ENCODE measurements around the gene LDHD.
"Not testable (repeated sequence)": the region's sequence is repeated elsewhere in the genome, so short reads cannot be mapped to it uniquely, and the experiment has no call there.

The LDHD gene

DNA sequence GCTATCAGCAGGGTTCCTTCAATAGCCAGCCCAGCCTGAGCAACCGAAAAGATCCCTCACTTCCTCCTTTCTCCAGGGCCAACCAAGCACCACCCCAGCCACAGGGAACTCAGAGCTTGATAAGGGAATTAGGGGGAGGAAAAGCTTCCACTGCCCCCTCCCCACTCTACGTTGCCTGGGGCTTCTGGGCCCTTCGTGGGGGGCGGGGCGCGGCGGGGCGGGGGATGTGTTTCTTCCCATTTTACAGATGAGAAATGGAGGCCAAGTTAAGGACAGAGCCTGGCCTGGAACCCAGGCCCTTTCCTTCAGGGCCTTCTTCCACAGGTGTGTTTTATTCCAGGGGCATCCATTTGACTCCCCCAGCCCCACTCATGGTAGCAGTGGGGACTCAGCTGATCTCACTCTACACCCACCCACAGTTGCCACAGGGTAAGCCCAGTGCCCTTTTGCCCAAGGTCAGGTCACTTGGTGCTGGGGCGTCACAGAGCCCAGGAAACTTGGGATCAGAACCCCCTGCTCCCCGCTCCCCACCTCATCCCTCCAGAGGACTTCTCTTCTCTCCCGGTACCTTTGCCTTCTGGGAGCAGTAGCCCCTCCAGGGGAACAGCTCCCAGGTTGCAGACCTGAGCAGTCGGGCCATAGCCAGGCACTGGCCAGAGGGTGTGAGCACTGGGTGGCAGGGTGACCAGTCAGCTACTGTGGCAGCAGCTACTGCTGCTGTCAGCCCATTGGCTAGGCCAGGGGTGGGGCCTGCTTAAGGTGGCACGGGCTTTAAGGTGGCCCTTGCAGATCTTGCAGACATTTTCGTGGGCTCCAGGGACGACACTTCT is at the start of gene LDHD:
Gene LDHD (minus strand): TSS at position 700 of the 830 bp plus-strand sequence. CDS start 60 bp downstream, at position 640.
- in situ Hi-C loops (cut with MboI; ENCODE audit: low pct_unique_long_range_greater_than_20kb, low sequenced_read_pairs), result loop anchor here (10.0 kb wide), 1 partner anchor 121 kb away; the partner anchor contains the start of gene ZNRF1
- peak; percentile 79 for DNase-seq

DNA sequence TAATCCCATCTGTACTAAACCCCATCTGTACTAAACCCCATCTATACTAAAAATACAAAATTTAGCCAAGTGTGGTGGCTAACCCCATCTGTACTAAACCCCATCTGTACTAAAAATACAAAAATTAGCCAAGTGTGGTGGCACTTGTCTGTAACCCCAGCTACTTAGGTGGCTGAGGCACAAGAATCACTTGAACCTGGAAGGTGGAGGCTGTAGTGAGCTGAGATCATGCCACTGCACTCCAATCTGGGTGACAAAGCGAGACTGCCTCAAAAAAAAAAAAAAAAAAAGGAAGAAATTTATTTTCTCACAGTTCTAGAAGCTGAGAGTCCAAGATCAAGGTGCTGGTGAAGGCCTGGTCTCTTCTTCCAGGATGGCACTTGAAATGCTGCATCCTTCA is 43.8 kb upstream of the LDHD start:
- no peak for DNase-seq
- in situ Hi-C loops (cut with MboI; ENCODE audit: low pct_unique_long_range_greater_than_20kb, low sequenced_read_pairs), result no loop called here

DNA sequence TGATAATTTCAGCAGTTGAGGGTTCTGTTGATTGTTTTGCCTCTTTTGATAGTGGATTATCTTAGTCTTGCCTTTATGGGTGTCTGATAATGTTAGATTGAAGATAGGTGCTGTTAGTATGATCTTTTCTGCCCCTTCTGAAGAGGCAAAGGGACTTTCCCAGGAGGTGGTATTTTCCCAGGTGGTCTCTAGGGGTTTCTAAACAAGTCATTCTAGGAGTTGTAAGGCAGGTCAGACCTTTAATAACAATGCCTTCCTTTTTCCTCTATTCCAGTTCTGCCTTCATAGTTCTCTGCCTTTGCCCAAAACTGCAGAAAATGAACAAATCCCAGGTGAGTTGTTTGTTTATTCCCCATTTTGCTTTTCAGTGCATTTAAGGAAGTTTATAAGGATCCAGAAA is 36.1 kb upstream of the LDHD start:
- DNase-seq, result no peak
- in situ Hi-C loops (cut with MboI; ENCODE audit: low pct_unique_long_range_greater_than_20kb, low sequenced_read_pairs), result no loop called here

- no peak for DNase-seq
- in situ Hi-C loops (cut with MboI; ENCODE audit: low pct_unique_long_range_greater_than_20kb, low sequenced_read_pairs), result no loop called here
These were observed 35.2 kb upstream of the LDHD start for GRCh38 chr16:75151798-75152197.

DNA sequence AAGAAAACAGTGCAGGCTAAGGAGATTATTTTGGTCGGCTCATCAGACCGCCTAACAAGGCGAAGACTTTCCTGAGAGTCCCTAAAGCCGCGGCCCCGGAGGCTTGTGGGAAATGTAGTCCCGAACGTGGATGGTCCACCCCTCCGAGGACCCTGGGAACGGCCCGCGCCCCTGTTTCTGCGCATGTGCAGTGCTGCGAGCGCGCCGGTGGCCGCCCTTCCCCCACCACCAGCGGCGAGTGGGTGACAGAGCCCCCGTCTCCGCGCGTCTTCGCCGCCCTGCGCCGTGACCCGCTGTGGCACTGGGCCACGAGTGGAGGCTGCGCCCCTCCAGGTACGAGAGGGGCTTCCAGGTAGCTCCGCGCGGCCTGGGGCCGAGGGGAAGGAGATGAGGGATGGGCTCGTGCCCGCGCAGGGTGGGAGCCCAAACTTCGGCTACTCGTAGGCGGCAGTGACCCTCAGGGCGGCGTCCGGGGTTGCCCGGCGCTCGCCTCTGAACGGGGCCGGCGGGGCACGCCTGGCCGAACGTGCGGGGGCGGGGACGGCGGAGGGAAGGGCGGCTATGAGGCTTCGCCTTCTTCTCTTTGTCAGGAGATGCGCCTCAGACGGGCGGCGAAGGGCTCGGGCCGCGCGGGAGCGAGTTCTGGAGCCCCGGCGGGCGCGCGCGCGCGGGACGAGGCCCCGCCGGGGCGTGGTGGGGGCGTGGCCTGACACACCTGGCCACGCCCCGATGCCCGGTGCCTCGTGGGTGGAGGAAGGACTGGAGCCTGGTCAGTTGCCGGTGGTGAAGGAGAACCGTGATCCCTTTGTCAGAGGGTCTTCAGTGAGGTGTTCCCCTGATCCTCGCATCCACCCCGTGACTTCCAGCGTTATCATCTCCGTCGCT is 32.0 kb upstream of the LDHD start, which contains the start of gene ZFP1:
Gene ZFP1 (plus strand): TSS at position 214 of the 885 bp plus-strand sequence. CDS start 4,428 bp downstream, outside the sequence.
- in situ Hi-C loops (cut with MboI; ENCODE audit: low pct_unique_long_range_greater_than_20kb, low sequenced_read_pairs), result no loop called here
- DNase-seq, result peak; percentile 93

DNA sequence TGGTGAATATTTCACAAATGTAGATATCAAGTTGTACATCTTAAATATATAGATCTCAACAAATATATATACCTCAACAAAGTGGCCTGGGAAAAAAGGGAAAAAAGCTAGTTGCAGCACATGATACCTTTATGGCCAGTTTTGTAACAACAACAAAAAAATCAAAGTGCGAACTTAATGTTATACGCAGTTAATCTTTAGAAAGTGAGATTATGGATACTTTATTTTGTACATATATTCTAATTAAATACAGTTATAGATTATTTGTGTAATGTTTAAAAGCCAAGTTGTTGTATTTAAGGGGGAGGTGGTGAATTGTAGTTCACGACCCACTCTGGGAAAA is 31.4 kb upstream of the LDHD start:
- no peak for DNase-seq
- in situ Hi-C loops (cut with MboI; ENCODE audit: low pct_unique_long_range_greater_than_20kb, low sequenced_read_pairs), result no loop called here

- DNase-seq, result no peak
- in situ Hi-C loops (cut with MboI; ENCODE audit: low pct_unique_long_range_greater_than_20kb, low sequenced_read_pairs), result no loop called here
These were observed 27.4 kb upstream of the LDHD start for GRCh38 chr16:75143941-75144340.

GRCh38 chr16:75139498-75139897 is 22.9 kb upstream of the LDHD start:
- DNase-seq, result no peak
- in situ Hi-C loops (cut with MboI; ENCODE audit: low pct_unique_long_range_greater_than_20kb, low sequenced_read_pairs), result no loop called here

DNA sequence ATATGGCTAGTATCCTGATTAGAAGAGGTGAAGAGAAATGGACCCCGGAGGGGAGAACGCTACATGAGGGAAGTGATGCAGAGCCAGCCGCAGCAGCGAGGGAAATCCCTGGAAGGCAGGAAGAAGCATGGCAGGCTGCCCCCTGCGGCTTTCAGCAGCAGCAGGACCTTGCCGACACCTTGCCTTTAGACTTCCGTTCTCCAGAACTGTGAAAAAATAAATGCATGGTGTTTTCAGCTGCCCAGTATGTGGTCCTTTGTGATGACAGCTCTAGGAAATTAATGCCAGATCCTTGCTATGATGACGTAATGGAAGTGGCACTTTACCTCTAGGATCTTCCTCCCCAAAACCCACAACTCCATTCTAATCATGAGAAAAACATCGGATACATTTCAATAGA is 22.1 kb upstream of the LDHD start:
- in situ Hi-C loops (cut with MboI; ENCODE audit: low pct_unique_long_range_greater_than_20kb, low sequenced_read_pairs), result no loop called here
- no peak for DNase-seq

DNA sequence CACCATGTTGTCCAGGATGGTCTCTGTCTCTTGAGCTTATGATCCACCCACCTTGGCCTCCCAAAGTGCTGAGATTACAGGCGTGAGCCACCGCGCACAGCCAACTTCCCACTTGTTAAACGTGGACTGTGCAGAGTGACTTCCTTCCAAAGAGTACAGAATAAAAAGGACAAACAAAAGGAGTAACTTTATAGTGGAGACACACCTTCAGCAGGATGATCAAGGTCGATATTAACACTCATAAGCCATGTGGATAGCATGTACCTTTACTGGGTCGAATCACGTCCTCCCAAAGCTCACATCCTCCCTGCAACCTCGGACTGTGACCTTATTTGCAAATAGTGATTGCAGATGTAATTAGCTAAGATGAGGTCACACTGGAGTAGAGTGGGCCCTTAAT is 21.7 kb upstream of the LDHD start:
- in situ Hi-C loops (cut with MboI; ENCODE audit: low pct_unique_long_range_greater_than_20kb, low sequenced_read_pairs), result no loop called here
- DNase-seq, result no peak

DNA sequence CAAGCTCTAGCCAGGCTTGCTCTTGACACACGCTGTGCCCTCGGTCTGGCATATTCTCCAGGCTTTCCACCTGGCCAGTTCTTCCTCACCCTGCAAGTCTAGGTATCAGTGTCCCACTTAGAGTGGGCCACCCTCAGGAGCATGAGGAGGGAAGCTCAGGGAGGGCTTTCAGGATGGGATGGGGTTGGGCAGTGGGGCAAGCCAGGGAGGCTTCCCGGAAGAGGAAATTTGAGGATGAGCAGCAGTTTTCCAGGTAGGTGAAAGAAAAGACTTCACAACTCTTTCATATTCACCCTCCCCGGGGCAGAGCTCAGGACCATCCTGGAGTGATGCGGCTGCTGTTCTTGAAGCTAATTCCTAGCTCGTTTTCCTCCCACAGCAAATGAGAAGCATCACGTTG is 14.5 kb upstream of the LDHD start:
- in situ Hi-C loops (cut with MboI; ENCODE audit: low pct_unique_long_range_greater_than_20kb, low sequenced_read_pairs), result no loop called here
- DNase-seq, result no peak

GRCh38 chr16:75130150-75130771 is 13.7 kb upstream of the LDHD start:
- in situ Hi-C loops (cut with MboI; ENCODE audit: low pct_unique_long_range_greater_than_20kb, low sequenced_read_pairs), result no loop called here
- no peak for DNase-seq

GRCh38 chr16:75129421-75130149 is 13.0 kb upstream of the LDHD start:
- in situ Hi-C loops (cut with MboI; ENCODE audit: low pct_unique_long_range_greater_than_20kb, low sequenced_read_pairs), result not testable (repeated sequence)
- peak; percentile 55 for DNase-seq

GRCh38 chr16:75127713-75128415 is 11.3 kb upstream of the LDHD start:
- in situ Hi-C loops (cut with MboI; ENCODE audit: low pct_unique_long_range_greater_than_20kb, low sequenced_read_pairs), result no loop called here
- DNase-seq, result no peak

DNA sequence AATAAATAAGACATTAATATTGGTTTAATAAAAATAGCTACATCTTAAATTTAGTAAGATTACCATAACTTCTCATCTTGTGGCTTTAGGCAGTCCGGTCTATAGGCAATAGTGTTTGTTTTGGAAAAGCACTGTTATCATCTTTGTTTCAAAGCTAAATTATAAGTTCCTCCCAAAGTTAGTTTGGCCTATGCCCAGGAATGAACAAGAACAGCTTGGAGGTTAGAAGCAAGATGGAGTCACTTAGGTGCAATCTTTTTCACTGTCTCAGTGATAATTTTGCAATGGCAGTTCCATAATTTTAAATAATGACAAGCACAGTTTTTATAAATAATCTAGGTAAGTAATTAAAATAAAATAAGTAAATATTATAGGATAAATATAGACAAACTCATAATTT is 6.0 kb upstream of the LDHD start:
- no peak for DNase-seq
- in situ Hi-C loops (cut with MboI; ENCODE audit: low pct_unique_long_range_greater_than_20kb, low sequenced_read_pairs), result no loop called here

DNA sequence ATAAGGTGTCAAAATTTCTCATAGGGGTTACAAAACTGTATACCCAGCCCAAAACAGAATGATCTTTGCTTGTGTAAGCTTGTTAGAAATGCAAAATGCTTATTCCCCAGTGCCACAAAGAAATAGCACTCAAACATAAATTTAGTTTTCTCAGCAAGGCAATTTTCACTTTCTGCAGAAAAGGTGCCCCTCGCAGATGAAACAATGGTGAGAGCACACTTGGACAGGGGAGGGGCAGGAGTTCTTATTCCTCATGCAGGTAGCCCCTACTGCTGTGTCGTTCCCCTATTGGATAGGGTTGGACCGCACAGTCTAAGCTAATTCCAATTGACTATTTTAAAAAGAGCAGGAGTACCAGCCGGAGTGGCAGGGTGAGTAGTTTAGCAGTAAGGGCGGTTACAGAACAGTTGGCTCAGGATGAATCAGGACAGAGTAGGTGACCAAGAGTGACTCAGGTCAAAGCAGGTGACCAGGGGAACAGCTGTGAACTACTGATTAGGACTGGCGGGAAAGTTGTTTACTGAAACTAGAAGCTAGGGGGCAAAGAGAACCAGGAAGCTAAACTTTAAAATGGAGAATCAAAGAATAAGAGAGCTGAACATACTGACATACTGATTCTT is 5.5 kb upstream of the LDHD start:
- no peak for DNase-seq

DNA sequence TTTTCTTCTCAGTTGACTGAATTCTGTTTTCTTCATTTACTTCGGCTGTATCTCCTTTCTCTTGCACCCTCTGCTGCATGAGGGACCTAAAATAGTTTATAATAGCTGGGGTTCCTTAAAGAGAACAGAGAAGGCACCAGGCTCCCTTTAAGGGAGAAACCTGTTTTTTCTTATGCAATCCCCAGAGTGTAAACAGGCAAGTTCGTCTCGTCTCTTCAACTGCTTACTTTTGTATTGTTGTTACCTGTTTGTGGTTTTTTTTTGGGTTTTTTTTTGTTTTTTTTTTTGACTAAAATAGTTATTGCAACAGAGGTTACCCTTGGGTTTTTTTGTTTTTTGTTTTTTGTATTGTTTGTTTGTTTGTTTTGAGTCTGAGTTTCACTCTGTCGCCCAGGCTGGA is 3.7 kb upstream of the LDHD start:
- in situ Hi-C loops (cut with MboI; ENCODE audit: low pct_unique_long_range_greater_than_20kb, low sequenced_read_pairs), result no loop called here
- DNase-seq, result no peak

More for the DNA sequence above, 5.5 kb upstream of the LDHD start:
- in situ Hi-C loops (cut with MboI; ENCODE audit: low pct_unique_long_range_greater_than_20kb, low sequenced_read_pairs), result no loop called here

- in situ Hi-C loops (cut with MboI; ENCODE audit: low pct_unique_long_range_greater_than_20kb, low sequenced_read_pairs), result loop anchor here (10.0 kb wide), 1 partner anchor 124 kb away; the partner anchor contains the start of gene ZNRF1
These were observed 2.5 kb upstream of the LDHD start for GRCh38 chr16:75118943-75119539.

More at GRCh38 chr16:75118943-75119539, 2.5 kb upstream of the LDHD start:
- DNase-seq, result no peak

All from KBM-7 (cell line).